ENCODE measurements around the gene ADAM22. TPM values are rescaled to one million over a fixed set of nuclear protein-coding genes. Genes with fewer than 3 reads are reported as not detected.
A peak's percentile ranks its signal among the peaks of the same experiment; 100 is the strongest.

The ADAM22 gene
- total and polyA plus RNA-seq, 2 donors from 2014 or later = 2.2 to 7.9 TPM

DNA sequence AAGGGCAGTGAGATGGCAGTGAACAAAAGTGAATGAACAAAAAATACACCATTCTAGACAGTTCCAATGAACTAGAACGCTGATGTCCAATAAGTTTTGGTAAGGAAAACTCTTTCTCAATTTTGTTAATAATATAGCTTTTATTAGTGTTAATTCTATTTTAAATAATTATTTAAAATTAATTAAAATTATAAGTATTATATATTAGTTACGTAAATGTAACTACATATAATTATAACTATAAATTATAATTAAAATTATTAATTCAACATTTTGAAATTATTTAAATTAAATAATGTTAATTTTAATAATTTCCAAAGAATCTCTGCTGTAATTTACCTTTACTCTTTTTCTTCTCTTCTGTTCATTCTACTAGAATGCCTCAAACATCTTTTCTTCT lies 280.4 kb downstream of the ADAM22 start:
- TF ChIP-seq, protein P1, sequence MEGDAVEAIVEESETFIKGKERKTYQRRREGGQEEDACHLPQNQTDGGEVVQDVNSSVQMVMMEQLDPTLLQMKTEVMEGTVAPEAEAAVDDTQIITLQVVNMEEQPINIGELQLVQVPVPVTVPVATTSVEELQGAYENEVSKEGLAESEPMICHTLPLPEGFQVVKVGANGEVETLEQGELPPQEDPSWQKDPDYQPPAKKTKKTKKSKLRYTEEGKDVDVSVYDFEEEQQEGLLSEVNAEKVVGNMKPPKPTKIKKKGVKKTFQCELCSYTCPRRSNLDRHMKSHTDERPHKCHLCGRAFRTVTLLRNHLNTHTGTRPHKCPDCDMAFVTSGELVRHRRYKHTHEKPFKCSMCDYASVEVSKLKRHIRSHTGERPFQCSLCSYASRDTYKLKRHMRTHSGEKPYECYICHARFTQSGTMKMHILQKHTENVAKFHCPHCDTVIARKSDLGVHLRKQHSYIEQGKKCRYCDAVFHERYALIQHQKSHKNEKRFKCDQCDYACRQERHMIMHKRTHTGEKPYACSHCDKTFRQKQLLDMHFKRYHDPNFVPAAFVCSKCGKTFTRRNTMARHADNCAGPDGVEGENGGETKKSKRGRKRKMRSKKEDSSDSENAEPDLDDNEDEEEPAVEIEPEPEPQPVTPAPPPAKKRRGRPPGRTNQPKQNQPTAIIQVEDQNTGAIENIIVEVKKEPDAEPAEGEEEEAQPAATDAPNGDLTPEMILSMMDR (IDR thresholded peaks at IDR 0.05; ENCODE audit: borderline replicate concordance, extremely low read depth, insufficient read depth) = no peak
- intact Hi-C loops (cut with DNase I) = no loop called here
- Histone ChIP-seq H3K9ac (ENCODE audit: low read length in 3 of 3) (no peak overlapping the region), H3K36me3 (ENCODE audit: control insufficient read depth in 2 of 3, insufficient read depth in 3 of 3, low read length in 3 of 3) (peaks cover 8 to 27% (median 16%) of the 10 kb centered on the region in 3 donors), H3K27me3 (ENCODE audit: control insufficient read depth, insufficient read depth, low read length) (no peaks in the 10 kb centered on the region), H3K4me3 (ENCODE audit: low read length in 3 of 3) (no peak overlapping the region), H3K27ac (ENCODE audit: low read depth in 2 of 2, low read length in 2 of 2) (no peak overlapping the region), H3K4me1 (ENCODE audit: control insufficient read depth in 2 of 3, insufficient read depth in 2 of 3, low read depth in 1 of 3, low read length in 3 of 3) (peaks cover 2 to 3% (median 3%) of the 10 kb centered on the region in 3 donors), H3K9me3 (ENCODE audit: control insufficient read depth in 2 of 3, insufficient read depth in 1 of 3, low read length in 3 of 3) (no peaks in the 10 kb centered on the region)
- peak; percentile 96 for FAIRE-seq
- no peak for DNase-seq

DNA sequence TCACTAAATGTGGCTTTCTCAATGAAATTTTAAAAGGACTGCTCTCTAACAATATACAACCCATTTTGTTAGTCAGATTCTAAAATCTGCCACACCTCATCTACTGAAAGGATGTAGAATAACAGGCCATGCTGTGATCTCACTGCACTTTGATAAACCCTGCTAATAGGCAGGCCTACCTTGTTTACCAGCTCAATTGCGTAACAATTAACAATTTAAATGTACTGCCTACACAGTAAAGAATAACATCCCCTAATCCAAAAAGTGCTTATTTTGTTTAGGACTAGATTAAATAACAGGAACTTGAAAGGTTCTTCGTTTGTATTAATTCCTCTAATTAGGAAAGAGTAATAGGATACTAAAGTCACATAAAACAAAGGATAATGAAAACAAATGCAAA lies 281.2 kb downstream of the ADAM22 start:
- TF ChIP-seq, protein P1 (IDR thresholded peaks at IDR 0.05; ENCODE audit: borderline replicate concordance, extremely low read depth, insufficient read depth) = no peak
- Histone ChIP-seq H3K9ac (ENCODE audit: low read length in 3 of 3) (no peak overlapping the region), H3K9me3 (ENCODE audit: control insufficient read depth in 2 of 3, insufficient read depth in 1 of 3, low read length in 3 of 3) (no peaks in the 10 kb centered on the region), H3K27ac (ENCODE audit: low read depth in 2 of 2, low read length in 2 of 2) (no peak overlapping the region), H3K36me3 (ENCODE audit: control insufficient read depth in 2 of 3, insufficient read depth in 3 of 3, low read length in 3 of 3) (peaks cover 8 to 20% (median 12%) of the 10 kb centered on the region in 3 donors), H3K27me3 (ENCODE audit: control insufficient read depth, insufficient read depth, low read length) (no peaks in the 10 kb centered on the region), H3K4me3 (ENCODE audit: low read length in 3 of 3) (no peak overlapping the region), H3K4me1 (ENCODE audit: control insufficient read depth in 2 of 3, insufficient read depth in 2 of 3, low read depth in 1 of 3, low read length in 3 of 3) (peaks cover 2 to 3% (median 3%) of the 10 kb centered on the region in 3 donors)
- intact Hi-C loops (cut with DNase I) = no loop called here
- FAIRE-seq (no peak), DNase-seq (no peak)

DNA sequence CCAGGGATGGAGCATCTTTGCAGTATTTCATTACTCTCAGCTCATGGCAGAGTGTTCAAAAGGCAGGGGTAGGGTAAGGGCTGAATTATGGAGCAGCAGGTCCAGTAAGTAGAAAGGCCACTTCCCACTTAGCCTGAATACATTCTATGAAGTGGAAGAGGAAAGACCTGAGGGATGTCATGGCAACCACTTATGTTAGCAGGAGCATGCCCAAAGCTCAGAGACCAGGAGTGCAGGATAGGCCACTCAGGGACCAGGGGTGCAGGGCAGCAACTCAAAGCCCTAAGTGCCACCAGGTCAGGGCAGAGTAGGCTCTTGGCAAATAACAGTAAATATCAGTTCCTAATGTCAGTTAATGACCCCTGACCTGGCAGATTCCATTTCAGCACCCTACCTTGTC lies 282.2 kb downstream of the ADAM22 start:
- Histone ChIP-seq H3K27me3 (ENCODE audit: control insufficient read depth, insufficient read depth, low read length) (no peaks in the 10 kb centered on the region), H3K4me3 (ENCODE audit: low read length in 3 of 3) (no peak overlapping the region), H3K4me1 (ENCODE audit: control insufficient read depth in 2 of 3, insufficient read depth in 2 of 3, low read depth in 1 of 3, low read length in 3 of 3) (peaks cover 2 to 3% (median 3%) of the 10 kb centered on the region in 3 donors), H3K9me3 (ENCODE audit: control insufficient read depth in 2 of 3, insufficient read depth in 1 of 3, low read length in 3 of 3) (no peaks in the 10 kb centered on the region), H3K9ac (ENCODE audit: low read length in 3 of 3) (no peak overlapping the region), H3K36me3 (ENCODE audit: control insufficient read depth in 2 of 3, insufficient read depth in 3 of 3, low read length in 3 of 3) (peaks cover 8 to 17% (median 12%) of the 10 kb centered on the region in 3 donors), H3K27ac (ENCODE audit: low read depth in 2 of 2, low read length in 2 of 2) (no peak overlapping the region)
- FAIRE-seq (no peak), DNase-seq (no peak)
- TF ChIP-seq, protein P1 (IDR thresholded peaks at IDR 0.05; ENCODE audit: borderline replicate concordance, extremely low read depth, insufficient read depth) = no peak
- intact Hi-C loops (cut with DNase I) = no loop called here

Data from kidney (tissue), 14 donors.